GM20431 (cell line): ENCODE data around the gene KIAA0408.
"Not testable (repeated sequence)": the region's sequence is repeated elsewhere in the genome, so short reads cannot be mapped to it uniquely, and the experiment has no call there.

Source experiments
- in situ Hi-C: fragments of 300-500 bp; cut with MseI, MboI; formaldehyde crosslinking; loops from one replicate; pipeline ENCODE4 v1.15.0; 2020; ENCODE audit warnings: low sequenced_read_pairs; ENCODE audit not compliant: unreplicated experiment

The KIAA0408 gene

DNA sequence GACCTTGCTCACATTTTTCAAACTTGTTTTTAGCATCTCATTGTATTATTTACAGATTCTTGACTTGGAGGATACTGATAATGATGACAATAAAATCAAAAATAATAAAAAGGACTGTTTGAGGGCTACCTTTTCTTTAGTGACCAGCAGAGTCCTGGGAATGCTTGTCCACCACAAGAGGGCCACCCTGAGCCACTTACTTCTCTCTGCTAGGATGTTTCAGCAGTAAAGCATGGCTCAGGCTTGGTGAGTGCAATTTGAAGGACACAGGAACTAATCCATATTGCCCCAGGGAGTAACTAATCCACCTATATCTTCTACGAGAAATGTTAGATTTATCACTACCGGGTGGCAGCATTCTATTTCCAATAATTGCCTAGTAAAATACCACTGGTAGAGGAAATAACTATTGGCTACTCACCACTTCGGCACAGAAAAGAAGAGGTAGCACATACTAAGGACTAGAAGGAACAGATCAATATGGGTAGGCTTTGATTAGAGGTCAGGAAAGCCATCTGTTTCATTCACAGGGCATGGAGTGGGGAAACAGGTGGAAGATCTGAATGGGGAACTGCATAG, 5.8 kb upstream of the KIAA0408 start:
- in situ Hi-C loops = no loop called here

DNA sequence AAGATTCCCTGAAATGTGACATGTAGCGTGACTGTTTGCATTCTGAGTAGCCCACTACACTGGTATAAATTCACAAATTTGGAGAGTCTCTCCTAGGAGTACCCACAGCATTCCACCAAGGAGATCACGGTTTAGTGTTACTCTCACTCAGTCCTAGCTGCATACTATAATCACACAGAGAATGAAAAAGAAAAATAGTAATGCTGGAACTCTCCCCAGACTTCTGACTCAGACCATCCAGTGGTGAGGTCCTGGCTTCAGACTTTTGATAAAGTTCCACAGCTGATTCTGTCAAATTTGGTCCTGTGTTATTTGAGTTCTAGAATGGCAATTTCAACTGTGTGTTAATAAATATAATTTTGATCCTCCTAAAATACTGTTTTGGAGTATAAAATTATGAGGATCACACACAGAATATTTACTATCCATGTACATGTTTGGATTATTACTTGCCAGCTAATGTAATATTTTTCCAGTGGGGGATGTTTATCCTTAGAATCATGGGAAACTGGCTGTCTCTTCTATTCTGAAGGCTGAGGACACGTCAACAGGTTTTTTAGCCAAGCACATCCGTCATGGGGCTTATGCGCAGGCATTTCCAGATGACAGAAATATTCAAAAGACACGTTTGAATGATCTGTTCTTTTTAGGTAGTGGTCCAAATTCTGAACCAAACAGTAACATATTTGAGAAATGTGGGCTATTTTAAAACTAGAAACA, 5.1 kb upstream of the KIAA0408 start:
- in situ Hi-C loops = no loop called here

DNA sequence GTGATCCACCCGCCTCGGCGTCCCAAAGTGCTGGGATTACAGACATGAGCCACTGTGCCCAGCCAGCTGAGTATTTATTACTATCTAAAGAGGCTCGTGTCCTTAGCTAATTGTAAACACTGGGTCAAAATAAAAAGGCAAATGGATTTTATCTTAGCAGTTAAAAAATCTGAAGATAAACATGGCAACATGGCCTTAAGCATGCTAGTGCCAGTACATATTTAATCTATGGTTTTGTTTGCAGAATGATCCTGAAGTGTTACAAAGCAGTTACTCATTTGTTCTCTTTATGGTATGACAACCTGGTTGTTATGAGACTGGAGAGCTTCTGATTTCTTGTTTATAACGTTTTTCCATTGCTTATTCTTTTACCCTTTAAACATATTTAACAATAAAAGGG, 3.9 kb upstream of the KIAA0408 start:
- in situ Hi-C loops = no loop called here

DNA sequence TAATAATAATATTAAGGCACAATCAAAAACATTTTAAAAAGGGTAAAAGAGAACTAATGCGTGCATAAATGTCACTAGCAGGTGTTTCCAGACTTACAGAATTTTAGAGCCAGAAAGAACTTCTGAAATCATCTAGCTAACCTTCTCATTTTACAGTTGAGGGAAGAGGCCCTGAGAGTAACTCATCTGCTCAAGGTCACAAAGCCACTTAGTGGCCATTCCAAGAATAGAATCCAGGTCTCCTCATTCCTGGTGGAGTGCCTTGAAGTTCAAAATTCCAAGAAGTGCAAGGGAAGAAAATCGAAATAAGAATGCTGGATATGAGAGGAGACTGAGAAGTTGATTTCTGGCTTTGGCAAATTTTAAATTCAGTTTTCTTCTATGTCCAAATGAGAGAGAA, 3.2 kb upstream of the KIAA0408 start:
- in situ Hi-C loops = no loop called here

DNA sequence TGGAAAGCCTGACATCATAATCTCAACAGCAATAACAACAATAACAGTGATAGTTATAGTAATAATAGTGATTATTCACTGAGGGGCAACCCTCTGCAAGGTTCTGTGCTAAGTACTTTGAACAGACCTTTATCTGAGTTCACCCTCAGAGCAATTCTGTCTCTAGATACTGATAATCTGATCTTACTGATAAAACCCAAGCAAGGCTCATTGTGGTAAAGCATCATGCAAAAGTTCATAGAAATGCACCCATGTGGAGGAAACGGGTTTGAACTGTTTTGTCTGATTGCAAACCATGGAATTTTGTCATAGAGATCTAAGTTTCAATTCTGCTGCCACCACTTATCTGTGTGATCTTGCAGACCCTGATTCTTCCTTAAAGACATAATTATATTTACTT, 1.3 kb upstream of the KIAA0408 start:
- in situ Hi-C loops = no loop called here

DNA sequence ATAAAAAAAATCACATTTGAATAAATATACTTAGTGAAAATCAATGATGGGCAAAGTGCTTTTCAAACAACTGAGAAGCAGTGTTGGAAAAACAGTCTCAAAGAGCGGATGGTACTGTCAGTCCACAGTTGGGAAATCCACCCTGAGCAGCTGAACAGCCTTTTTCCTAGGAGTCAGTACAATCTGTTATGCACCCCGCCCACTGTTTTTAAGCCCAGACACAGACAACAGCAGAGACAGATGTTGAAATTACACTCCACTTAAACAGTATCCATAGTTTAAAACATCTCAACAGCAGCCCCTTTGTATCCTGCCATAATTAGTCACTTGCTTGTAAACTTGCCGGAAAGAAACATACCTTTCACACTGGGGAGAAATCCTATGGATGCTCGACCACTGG, 372 bp downstream of the KIAA0408 start:
- in situ Hi-C loops = no loop called here

DNA sequence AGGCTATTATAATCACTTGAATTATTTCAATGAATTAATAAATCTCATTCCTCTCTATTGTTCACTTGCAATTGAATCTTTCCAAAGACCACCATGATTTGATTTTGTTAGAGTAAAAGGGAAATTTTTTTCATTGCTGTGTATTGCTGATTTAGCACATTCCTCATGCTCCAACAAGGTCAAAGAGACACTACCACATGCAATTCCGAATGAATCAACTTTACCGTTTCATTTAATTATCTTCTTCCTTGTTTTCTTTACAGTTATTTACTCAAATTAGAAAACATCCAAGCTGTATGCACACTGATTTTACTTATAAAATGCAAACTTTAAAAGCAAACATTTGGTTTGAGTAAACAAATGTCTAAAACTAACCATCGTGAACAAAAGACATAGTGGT, 967 bp downstream of the KIAA0408 start:
- in situ Hi-C loops = no loop called here

DNA sequence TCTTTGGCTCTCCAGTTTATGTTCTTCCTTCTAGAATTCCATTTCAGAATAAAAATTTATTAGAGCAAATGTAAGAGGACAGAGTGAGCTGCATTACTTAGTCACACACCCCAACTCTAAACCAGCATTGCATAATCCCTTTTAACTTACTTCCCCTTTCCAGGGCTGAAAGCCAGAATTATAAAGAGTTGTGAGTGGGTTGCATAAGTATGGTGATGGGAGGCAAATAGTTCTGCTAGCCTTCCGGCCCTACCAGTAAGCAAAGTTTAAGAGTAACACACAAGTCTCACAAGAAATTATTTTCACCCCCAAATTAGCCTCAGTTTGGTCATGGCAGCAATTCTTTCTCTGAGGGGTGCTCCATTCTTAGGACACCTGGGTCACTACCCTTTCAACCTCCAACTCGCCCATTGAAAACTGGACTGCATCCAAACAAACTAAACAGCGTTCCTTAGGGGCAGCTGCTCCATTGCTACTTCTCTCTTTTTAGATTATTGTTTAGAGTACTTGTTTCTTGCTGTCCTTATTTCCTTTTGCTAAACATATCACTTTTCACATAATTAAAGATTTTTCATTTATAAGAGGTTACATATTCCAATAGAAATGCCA, 1.6 kb downstream of the KIAA0408 start:
- in situ Hi-C loops = no loop called here

DNA sequence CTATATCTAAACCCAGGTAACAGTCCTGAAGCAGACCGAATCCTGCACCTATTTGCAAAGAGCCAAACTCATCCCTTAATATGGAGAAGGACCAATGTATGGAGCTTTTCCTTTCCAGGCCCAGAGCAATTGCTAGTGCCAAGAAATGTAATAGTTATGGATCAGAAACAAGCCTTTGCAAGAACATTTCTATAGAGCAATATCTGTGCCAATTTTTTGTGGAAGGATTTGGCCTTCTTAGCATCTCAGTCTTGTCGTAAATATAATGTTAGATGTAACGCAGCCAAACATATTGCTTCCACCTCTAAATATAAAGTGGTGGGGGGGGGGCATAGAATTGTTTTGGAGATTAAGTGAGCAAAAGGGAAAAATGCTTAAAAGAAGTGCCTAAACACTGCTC, 2.7 kb downstream of the KIAA0408 start:
- in situ Hi-C loops = no loop called here

DNA sequence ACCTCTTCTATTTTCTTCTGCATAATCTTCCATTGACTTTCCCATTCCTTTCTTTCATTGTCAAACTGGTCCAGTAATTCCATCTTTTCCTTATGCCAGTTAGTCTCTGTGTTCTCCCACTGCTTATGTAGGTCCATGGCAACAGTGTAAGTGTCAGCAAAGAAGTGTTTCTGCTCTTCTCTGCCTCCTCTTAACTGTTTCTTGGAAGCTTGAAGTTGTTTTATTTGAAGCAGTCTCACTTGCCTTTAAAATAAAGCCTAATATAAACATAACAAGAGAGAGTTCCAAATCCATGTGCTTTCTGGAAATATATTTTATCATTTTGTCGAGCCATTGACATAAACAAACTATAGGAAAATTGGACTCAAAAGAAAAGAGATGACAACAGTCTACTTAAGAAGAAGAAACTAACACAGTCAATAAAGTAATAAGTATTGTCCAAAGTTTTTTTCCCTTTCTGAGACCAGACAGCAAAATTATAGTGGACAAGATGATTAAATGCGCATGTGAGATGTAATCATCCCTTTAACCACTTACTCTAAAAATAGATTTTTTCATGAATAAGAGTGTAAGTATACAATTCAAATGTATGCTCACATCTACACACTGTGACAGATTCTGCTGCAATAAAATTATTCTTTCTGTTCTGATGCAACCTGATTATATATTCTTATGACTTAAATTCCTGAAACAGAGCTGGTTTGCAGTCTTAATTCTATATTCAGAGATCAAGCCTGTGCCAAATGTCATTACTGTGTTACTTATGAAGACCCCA, 5.2 kb downstream of the KIAA0408 start:
- in situ Hi-C loops = no loop called here

DNA sequence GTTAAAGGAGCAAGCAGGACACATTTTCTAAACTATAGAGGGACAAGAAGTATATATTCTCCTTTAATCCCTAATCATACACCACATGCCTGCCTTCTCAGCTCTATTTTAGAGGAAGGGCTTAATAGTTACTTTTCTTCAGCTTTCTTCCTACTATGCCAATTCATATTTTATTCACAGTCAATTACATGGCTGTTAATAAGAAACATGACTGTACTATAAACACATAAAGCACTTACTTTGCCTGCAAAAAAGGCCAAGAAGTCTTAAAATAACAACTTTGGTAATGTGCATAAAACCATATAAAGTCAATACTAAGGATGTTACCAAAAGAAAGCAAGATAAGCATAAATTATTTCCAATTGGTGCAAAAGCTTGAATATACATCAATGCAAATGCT, 6.4 kb downstream of the KIAA0408 start:
- in situ Hi-C loops = no loop called here

DNA sequence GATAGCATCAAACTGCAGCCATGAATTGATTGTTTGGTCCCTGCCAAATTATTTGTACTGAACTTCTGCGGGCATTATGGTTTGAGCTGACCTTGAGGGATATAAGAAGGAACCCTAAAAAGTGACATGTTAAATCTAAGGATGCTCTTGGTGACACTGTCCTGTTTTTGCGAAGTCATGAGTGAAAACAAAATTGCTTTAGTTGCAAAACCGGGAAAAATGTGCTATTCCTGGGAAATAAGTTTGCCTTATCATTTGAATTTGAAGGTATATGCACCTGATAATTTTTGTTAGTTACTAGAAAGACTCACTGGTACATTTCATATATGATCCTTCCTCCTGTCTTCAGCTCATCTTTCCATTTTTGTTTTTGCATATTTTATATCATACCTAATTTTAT, 7.8 kb downstream of the KIAA0408 start:
- in situ Hi-C loops = no loop called here

DNA sequence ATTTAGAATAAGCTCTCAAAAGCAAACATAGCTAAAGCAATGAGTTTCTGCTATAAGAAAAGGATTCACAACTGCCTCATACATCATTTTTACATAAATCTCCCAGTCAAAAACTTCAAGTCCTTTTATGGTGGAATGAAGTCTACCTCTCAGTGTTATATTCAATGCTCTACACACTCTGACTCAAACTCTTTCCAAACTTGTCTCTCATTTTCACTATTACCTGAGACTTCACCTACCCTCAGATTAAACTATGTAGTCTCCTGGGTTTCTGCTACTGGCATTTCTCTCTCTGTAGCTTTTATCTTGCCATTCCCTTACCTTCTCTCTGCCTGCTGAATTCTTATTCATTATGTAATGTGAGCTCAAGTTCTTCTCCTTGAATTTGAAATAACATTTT, 11.4 kb downstream of the KIAA0408 start:
- in situ Hi-C loops = no loop called here

DNA sequence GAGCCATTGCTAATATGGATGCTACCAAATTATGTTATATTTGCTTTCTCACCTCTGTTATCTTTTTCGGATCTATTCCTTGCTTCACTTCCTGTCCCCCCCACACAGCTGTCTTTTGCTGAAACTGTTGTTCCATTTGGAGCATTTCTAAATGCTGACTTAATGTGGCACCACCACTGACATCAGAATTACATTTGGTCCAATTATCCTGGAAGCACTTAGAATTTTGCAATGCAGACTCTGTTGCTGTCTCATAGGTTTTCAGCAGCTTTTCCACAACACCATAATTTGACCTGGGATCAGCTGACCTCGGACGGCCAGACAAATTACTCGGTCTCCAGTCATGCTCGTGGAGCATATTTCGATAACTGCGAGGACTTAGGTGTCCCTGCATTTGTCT, 12.8 kb downstream of the KIAA0408 start:
- in situ Hi-C loops = no loop called here

DNA sequence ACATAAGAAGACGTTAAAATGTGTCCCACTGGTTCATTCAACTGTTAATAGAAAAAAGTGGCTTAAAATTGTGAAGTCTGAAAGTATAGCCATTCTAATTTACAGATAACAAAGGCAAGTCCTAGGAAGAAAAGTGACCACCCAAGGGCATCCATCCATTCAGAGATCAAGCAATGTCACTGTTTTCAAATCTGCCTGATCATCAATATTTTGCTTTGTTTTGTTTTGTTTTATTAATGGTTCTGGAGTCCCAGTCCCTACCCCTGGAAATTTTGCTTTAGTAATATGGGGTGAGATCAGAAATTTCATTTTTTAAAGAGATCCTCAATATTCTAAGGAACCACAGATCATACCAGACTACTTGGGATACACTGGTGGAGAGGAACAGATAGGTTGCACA, 17.3 kb downstream of the KIAA0408 start:
- in situ Hi-C loops = no loop called here

DNA sequence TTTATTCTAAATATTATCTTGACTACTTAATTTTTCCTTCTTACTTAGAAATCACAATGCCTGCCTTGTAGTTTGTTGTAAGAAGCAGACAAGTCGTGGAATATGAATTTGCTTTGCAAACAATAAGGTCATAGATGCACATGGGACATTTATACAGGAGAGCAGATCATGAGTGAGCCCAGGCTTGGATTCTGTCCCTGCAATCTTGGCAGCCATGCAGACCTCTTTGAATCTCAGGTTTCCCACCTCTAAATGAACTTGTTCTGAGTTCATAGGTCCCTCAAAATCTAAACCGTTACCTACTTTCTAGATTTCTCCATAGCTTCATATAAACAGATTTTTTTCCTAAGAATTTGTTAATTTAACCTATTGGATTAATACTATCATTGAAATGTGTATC, 19.5 kb downstream of the KIAA0408 start:
- in situ Hi-C loops = no loop called here

DNA sequence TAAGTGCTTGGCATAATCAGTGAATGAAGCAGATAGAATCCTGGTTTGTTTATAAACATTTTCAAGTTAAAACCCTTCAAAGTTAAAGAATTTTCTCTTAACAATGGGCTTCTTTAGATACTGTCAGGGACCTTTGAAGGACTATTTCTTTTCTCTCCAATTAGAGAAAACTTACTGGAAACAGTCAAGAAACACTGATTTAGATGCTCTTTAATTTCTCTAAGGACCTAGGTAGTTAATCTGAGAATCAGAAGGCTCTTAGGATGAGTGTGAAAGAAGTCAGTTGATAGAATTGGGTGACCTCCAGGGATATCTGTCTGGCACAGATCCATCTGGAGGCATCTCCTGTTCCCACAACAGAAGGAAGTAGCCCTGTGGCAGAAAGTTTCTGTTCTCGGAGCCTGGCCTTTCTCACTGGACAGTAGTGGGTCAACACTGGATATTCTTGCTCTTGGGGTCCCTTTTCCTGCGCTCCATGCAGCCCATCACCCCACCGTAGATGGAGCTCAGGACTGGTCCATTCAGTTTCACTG, 22.5 kb downstream of the KIAA0408 start:
- in situ Hi-C loops = no loop called here

DNA sequence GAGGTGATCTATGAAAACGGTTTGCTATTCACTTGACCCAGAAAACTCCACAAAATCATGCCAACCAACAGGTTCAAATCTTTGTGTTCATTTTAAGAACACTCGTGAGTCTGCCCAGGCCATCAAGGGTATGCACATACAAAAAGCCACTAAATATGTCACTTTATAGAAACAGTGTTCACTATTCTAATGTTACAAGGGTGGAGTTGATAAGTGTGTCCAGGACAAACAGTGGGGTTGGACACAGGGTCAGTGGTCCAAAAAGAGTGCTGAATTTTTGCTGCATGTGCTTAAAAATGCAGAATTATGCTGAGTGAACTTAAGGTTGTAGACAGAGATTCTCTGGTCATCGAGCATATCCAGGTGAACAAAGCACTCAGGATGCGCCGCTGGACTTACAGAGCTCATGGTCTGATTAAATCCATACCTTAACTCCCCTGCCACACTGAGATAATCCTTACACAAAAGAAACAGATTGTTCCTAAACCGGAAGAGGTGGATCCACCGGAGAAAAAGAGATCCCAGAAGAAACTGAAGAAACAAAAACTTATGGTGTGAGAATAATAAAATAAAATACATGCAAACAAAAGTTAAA, 23.5 kb downstream of the KIAA0408 start:
- in situ Hi-C loops = no loop called here

DNA sequence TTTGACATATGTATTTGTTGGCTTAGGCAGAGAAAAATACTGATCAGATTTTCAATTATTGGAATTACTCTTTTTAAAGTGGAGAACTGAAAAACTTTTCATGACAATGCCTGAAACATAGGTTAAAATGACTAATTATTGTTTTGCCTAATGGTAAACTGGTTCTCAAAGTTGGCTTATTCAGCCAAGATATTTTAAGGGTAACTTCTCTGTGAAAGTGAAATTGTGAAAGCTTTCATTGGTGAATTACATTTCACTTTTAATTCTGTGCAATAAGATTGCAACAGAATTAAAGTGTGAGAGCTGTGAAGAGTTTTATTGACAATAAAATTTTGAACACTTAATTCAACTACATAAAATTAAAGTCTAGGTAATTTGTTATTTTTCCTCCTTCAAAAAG, 24.5 kb downstream of the KIAA0408 start:
- in situ Hi-C loops = no loop called here

DNA sequence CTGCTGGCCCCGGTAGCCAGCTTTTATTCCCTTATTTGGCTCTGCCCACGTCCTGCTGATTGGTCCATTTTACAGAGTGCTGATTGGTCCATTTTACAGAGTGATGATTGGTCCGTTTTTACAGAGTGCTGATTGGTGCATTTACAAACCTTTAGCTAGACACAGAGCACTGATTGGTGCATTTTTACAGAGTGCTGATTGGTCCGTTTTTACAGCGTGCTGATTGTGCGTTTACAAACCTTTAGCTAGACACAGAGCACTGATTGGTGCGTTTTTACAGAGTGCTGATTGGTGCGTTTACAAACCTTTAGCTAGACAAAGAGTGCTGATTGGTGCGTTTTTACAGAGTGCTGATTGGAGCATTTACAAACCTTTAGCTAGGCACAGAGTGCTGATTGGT, 30.6 kb downstream of the KIAA0408 start:
- in situ Hi-C loops = not testable (repeated sequence)
